SK-N-SH (cell line): ENCODE results near the gene NDUFC1. TPM values are rescaled to one million over a fixed set of nuclear protein-coding genes. Genes with fewer than 3 reads are reported as not detected.

Source experiments
- CTCF ChIA-PET: fragments of 300-600, 350-600 bp; formaldehyde crosslinking; extraction: SDS; loops from one replicate; lab custom pipeline; 2021; lab: Yijun Ruan, JAX
- POLR2A ChIA-PET: fragments of 350-600 bp; sonication (Branson Sonifier 250); formaldehyde crosslinking; extraction: SDS; loops from one replicate; lab custom pipeline; 2020; ENCODE audit warnings: antibody characterized with exemption, inconsistent platforms; lab: Yijun Ruan, JAX
- DNase-seq: peaks from one replicate; pipeline ENCODE4 v3.0.0; 2012
- H2AFZ ChIP-seq: fragments of 200-600 bp; sonication (generic); 2 replicates; pipeline ENCODE4 v1.8.1; 2016; ENCODE audit warnings: antibody characterized with exemption, mild to moderate bottlenecking, low read depth
- H3F3A ChIP-seq: fragments of 200-600 bp; sonication (generic); replicated peaks from 2 replicates; pipeline ENCODE3; 2016; ENCODE audit warnings: antibody characterized with exemption, mild to moderate bottlenecking; ENCODE audit not compliant: insufficient read depth
- H3K27ac ChIP-seq, 2 experiments: fragments of 200-500 bp in 1 of 2; fragments of 200-600 bp in 1 of 2; sonication (Bioruptor generic) in 1 of 2; sonication (generic), shearing (Covaris generic) in 1 of 2; 2 replicates each; pipeline versions ENCODE4 v1.5.1 to v1.6.1; 2014 to 2016; ENCODE audit warnings: low read depth in 2 of 2, inconsistent platforms in 1 of 2, low read length in 1 of 2, mild to moderate bottlenecking in 1 of 2, mixed read lengths in 1 of 2
- H3K27me3 ChIP-seq: fragments of 200-600 bp; sonication (generic), shearing (Covaris generic); 2 replicates; pipeline ENCODE4 v1.6.1; 2016; ENCODE audit warnings: mixed run types; ENCODE audit not compliant: insufficient read depth
- H3K36me3 ChIP-seq, 2 experiments: fragments of 200-500 bp in 1 of 2; fragments of 200-600 bp in 1 of 2; sonication (Bioruptor generic) in 1 of 2; sonication (generic) in 1 of 2; replicated peaks in 1 of 2; 2 replicates each; pipeline versions ENCODE3 to v1.5.1; 2014 to 2016; ENCODE audit warnings: low read length in 1 of 2, mild to moderate bottlenecking in 1 of 2; ENCODE audit not compliant: insufficient read depth in 2 of 2, control insufficient read depth in 1 of 2
- H3K4me1 ChIP-seq, 2 experiments: fragments of 200-500 bp in 1 of 2; fragments of 200-600 bp in 1 of 2; sonication (Bioruptor generic) in 1 of 2; sonication (generic), shearing (Covaris generic) in 1 of 2; 2 replicates each; pipeline versions ENCODE4 v1.5.1 to v1.6.1; 2014 to 2016; ENCODE audit warnings: low read depth in 1 of 2, low read length in 1 of 2, mixed run types in 1 of 2; ENCODE audit not compliant: insufficient read depth in 2 of 2, control insufficient read depth in 1 of 2
- H3K4me2 ChIP-seq: fragments of 200-600 bp; sonication (generic), shearing (Covaris generic); 2 replicates; pipeline ENCODE4 v1.6.1; 2017; ENCODE audit warnings: mixed run types
- H3K4me3 ChIP-seq, 2 experiments: fragments of 200-500 bp in 1 of 2; fragments of 200-600 bp in 1 of 2; sonication (Bioruptor generic) in 1 of 2; sonication (generic), shearing (Covaris generic) in 1 of 2; 2 replicates each; pipeline versions ENCODE4 v1.5.1 to v1.8.1; 2014 to 2016; ENCODE audit warnings: low read depth in 2 of 2, inconsistent platforms in 1 of 2, low read length in 1 of 2, mild to moderate bottlenecking in 1 of 2, mixed read lengths in 1 of 2, moderate library complexity in 1 of 2
- H3K79me2 ChIP-seq: fragments of 200-600 bp; sonication (generic); 2 replicates; pipeline ENCODE4 v1.8.1; 2017; ENCODE audit warnings: mild to moderate bottlenecking; ENCODE audit not compliant: insufficient read depth
- H3K9ac ChIP-seq: fragments of 200-600 bp; sonication (generic); 2 replicates; pipeline ENCODE4 v1.6.1; 2017; ENCODE audit warnings: mixed run types
- H3K9me2 ChIP-seq: fragments of 200-600 bp; sonication (generic); 2 replicates; pipeline ENCODE4 v1.6.1; 2017; ENCODE audit warnings: mixed run types
- H3K9me3 ChIP-seq: fragments of 200-600 bp; sonication (generic); 2 replicates; pipeline ENCODE4 v1.6.1; 2017; ENCODE audit warnings: mixed run types, mild to moderate bottlenecking, moderate library complexity
- H4K20me1 ChIP-seq: fragments of 200-600 bp; sonication (generic); 2 replicates; pipeline ENCODE4 v1.6.1; 2017; ENCODE audit warnings: mild to moderate bottlenecking, mixed run types; ENCODE audit not compliant: insufficient read depth
- ELF1 ChIP-seq: IDR thresholded peaks from 2 replicates; pipeline ENCODE4 v1.4.0; 2012
- EP300 ChIP-seq, 2 experiments: IDR thresholded peaks; 2 replicates each; pipeline versions ENCODE4 v1.4.0 to v1.6.1; 2012; ENCODE audit warnings: borderline replicate concordance in 1 of 2, low read depth in 1 of 2, low read length in 1 of 2
- EZH2phosphoT487 ChIP-seq: fragments of 200-600 bp; sonication (generic); IDR thresholded peaks from 2 replicates; pipeline ENCODE4 v1.6.1; 2017; ENCODE audit warnings: low read depth, mixed run types, mild to moderate bottlenecking, antibody characterized with exemption, moderate library complexity, borderline replicate concordance
- FOXJ3 ChIP-seq: sonication (generic); formaldehyde crosslinking; IDR thresholded peaks from 2 replicates; pipeline ENCODE4 v1.5.1; 2020; ENCODE audit warnings: mild to moderate bottlenecking, missing genetic modification reagents
- FOXM1 ChIP-seq: IDR thresholded peaks from 2 replicates; pipeline ENCODE4 v1.4.0; 2012; ENCODE audit warnings: low read depth, mild to moderate bottlenecking
- GABPA ChIP-seq: IDR thresholded peaks from 2 replicates; pipeline ENCODE4 v1.4.0; 2012; ENCODE audit warnings: low read depth, mild to moderate bottlenecking
- JUND ChIP-seq: IDR thresholded peaks from 2 replicates; pipeline ENCODE4 v1.4.0; 2012
- MXI1 ChIP-seq: IDR thresholded peaks from 2 replicates; pipeline ENCODE4 v1.6.1; 2012; ENCODE audit warnings: mild to moderate bottlenecking, low read depth, low read length, improper control_type of control experiment
- NFIC ChIP-seq: IDR thresholded peaks from 2 replicates; pipeline ENCODE4 v1.4.0; 2012; ENCODE audit warnings: borderline replicate concordance
- NRF1 ChIP-seq: IDR thresholded peaks from 2 replicates; pipeline ENCODE4 v1.6.1; 2012; ENCODE audit warnings: low read depth, mild to moderate bottlenecking, low read length
- POLR2AphosphoS5 ChIP-seq: IDR thresholded peaks from 2 replicates; pipeline ENCODE4 v1.6.1; 2012; ENCODE audit warnings: low read depth, low read length
- RAD21 ChIP-seq: IDR thresholded peaks from 2 replicates; pipeline ENCODE4 v1.6.1; 2012; ENCODE audit warnings: mild to moderate bottlenecking, low read length
- RCOR1 ChIP-seq: fragments of 150-350 bp; IDR thresholded peaks from 2 replicates; pipeline ENCODE4 v1.6.1; 2017; ENCODE audit warnings: antibody characterized with exemption, low read length
- RFX5 ChIP-seq: IDR thresholded peaks from 2 replicates; pipeline ENCODE4 v1.6.1; 2012; ENCODE audit warnings: mild to moderate bottlenecking, improper control_type of control experiment, low read length
- SIN3A ChIP-seq: IDR thresholded peaks from 2 replicates; pipeline ENCODE4 v1.6.1; 2012; ENCODE audit warnings: low read depth, mild to moderate bottlenecking, low read length, moderate library complexity, borderline replicate concordance
- SMC3 ChIP-seq: IDR thresholded peaks from 2 replicates; pipeline ENCODE4 v1.6.1; 2012; ENCODE audit warnings: low read depth, low read length, improper control_type of control experiment
- TAF1 ChIP-seq: IDR thresholded peaks from 2 replicates; pipeline ENCODE4 v1.6.1; 2012; ENCODE audit warnings: low read depth, mild to moderate bottlenecking, low read length, moderate library complexity, borderline replicate concordance
- TCF12 ChIP-seq: IDR thresholded peaks from 2 replicates; pipeline ENCODE4 v1.4.0; 2012
- YY1 ChIP-seq: IDR thresholded peaks from 2 replicates; pipeline ENCODE4 v1.4.0; 2012; ENCODE audit warnings: low read depth, mild to moderate bottlenecking
- WGBS: methylation state at CpG from one replicate; pipeline ENCODE4 v1.1.6; 2017; ENCODE audit warnings: low lambda C conversion rate; 5-methylcytosine and 5-hydroxymethylcytosine counted together
- polyA plus RNA-seq, 3 experiments: library from polyadenylated mRNA; depleted of rRNA; stranded (reverse); fragments of >200 nt; gene quantifications; 2 replicates each; pipeline ENCODE4 v1.2.3, GENCODE V29; 2012
- TF ChIP-seq, protein P1 (sequence below): IDR thresholded peaks from 2 replicates; pipeline ENCODE4; 2012
- TF ChIP-seq, protein P2 (sequence below): IDR thresholded peaks from 2 replicates; pipeline ENCODE4 v1.4.0; 2012; ENCODE audit warnings: low read depth
- TF ChIP-seq, protein P3 (sequence below): IDR thresholded peaks from 2 replicates; pipeline ENCODE4 v1.4.0; 2012; ENCODE audit warnings: low read depth, borderline replicate concordance
- TF ChIP-seq, protein P4 (sequence below): IDR thresholded peaks from 2 replicates; pipeline ENCODE4 v1.4.0; 2012; ENCODE audit warnings: low read depth, borderline replicate concordance
- TF ChIP-seq, protein P5 (sequence below): fragments of 150-350 bp; IDR thresholded peaks from 2 replicates; pipeline ENCODE4 v1.6.1; 2017; ENCODE audit warnings: antibody characterized with exemption, low read length, low read depth, borderline replicate concordance
- TF ChIP-seq, protein P6 (sequence below): IDR thresholded peaks from 2 replicates; pipeline ENCODE4 v1.6.1; 2012; ENCODE audit warnings: mild to moderate bottlenecking, low read depth, low read length, moderate library complexity
- TF ChIP-seq, protein P7 (sequence below): fragments of 150-350 bp; IDR thresholded peaks from 2 replicates; pipeline ENCODE4 v1.6.1; 2016; ENCODE audit warnings: mild to moderate bottlenecking, low read depth, low read length

NDUFC1 gene
- polyA plus RNA-seq, 1 of the 3 experiments (the other 2 are of a cell fraction): 101 TPM

DNA sequence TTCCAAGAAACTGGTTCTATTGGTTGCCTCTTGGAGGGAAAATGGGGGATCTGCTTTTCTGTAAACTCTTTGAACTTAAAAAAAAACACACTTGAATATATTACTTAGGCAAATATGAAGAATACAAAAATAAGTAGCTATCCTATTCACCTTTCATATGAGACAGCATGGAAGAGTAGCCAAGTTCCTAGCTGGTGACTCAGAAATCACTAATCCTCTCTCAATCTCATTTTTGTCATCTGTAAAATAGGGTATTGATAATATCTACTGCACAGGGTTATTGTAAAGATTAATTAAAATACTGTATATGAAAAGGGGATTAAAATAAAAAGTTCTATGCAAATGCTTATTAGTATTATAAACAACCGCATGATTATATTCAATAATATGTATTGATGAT is 35.0 kb downstream of the NDUFC1 start:
- 94% methylated on average over 1 of the region's 1 CpG for WGBS
- no peaks in the 10 kb centered on the region for H4K20me1 ChIP-seq
- no peaks in the 10 kb centered on the region for H3K36me3 ChIP-seq
- POLR2A ChIA-PET: no interaction called here
- peaks cover 32% of the 10 kb centered on the region for H3F3A ChIP-seq
- H3K4me2 ChIP-seq: peak overlapping the region; percentile 74
- DNase-seq: no peak
- H3K4me1 ChIP-seq: peaks cover 8 to 20% of the 10 kb centered on the region in 2 experiments
- peak overlapping the region; percentile 79 to 84; a peak in 3 of 4 replicates for H3K27ac ChIP-seq
- H3K4me3 ChIP-seq: no peak overlapping the region; a peak in 1 of 4 replicates
- no peaks in the 10 kb centered on the region for H3K27me3 ChIP-seq
- no peaks in the 10 kb centered on the region for H3K9me3 ChIP-seq
- H2AFZ ChIP-seq: peak overlapping the region; percentile 90; the same call in 1 of the 2 replicates
- no peaks in the 10 kb centered on the region for H3K9me2 ChIP-seq
- no peaks in the 10 kb centered on the region for H3K79me2 ChIP-seq
- H3K9ac ChIP-seq: no peak overlapping the region
- CTCF ChIA-PET: interaction anchor here (0.7 to 3.3 kb wide), 4 partner anchors 11 to 29 kb away, joined by 3 to 11 read pairs (median 6); no protein-coding TSS in a partner anchor
- TF ChIP-seq EP300 (IDR thresholded peaks at IDR 0.05; ENCODE audit: borderline replicate concordance in 1 of 2, low read depth in 1 of 2, low read length in 1 of 2): no peak
- TF ChIP-seq, protein P1, sequence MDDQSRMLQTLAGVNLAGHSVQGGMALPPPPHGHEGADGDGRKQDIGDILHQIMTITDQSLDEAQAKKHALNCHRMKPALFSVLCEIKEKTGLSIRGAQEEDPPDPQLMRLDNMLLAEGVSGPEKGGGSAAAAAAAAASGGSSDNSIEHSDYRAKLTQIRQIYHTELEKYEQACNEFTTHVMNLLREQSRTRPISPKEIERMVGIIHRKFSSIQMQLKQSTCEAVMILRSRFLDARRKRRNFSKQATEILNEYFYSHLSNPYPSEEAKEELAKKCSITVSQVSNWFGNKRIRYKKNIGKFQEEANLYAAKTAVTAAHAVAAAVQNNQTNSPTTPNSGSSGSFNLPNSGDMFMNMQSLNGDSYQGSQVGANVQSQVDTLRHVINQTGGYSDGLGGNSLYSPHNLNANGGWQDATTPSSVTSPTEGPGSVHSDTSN: peak; percentile 51
- TF ChIP-seq, protein P2, sequence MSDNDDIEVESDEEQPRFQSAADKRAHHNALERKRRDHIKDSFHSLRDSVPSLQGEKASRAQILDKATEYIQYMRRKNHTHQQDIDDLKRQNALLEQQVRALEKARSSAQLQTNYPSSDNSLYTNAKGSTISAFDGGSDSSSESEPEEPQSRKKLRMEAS: no peak
- TF ChIP-seq YY1: no peak
- TF ChIP-seq, protein P3, sequence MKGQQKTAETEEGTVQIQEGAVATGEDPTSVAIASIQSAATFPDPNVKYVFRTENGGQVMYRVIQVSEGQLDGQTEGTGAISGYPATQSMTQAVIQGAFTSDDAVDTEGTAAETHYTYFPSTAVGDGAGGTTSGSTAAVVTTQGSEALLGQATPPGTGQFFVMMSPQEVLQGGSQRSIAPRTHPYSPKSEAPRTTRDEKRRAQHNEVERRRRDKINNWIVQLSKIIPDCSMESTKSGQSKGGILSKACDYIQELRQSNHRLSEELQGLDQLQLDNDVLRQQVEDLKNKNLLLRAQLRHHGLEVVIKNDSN: no peak
- TF ChIP-seq EZH2phosphoT487: no peak
- TF ChIP-seq JUND: peak; percentile 61
- TF ChIP-seq TAF1: no peak
- TF ChIP-seq ELF1: no peak
- no peak for TF ChIP-seq NRF1
- TF ChIP-seq, protein P4, sequence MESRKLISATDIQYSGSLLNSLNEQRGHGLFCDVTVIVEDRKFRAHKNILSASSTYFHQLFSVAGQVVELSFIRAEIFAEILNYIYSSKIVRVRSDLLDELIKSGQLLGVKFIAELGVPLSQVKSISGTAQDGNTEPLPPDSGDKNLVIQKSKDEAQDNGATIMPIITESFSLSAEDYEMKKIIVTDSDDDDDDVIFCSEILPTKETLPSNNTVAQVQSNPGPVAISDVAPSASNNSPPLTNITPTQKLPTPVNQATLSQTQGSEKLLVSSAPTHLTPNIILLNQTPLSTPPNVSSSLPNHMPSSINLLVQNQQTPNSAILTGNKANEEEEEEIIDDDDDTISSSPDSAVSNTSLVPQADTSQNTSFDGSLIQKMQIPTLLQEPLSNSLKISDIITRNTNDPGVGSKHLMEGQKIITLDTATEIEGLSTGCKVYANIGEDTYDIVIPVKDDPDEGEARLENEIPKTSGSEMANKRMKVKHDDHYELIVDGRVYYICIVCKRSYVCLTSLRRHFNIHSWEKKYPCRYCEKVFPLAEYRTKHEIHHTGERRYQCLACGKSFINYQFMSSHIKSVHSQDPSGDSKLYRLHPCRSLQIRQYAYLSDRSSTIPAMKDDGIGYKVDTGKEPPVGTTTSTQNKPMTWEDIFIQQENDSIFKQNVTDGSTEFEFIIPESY: no peak
- no peak for TF ChIP-seq RCOR1
- TF ChIP-seq, protein P5, sequence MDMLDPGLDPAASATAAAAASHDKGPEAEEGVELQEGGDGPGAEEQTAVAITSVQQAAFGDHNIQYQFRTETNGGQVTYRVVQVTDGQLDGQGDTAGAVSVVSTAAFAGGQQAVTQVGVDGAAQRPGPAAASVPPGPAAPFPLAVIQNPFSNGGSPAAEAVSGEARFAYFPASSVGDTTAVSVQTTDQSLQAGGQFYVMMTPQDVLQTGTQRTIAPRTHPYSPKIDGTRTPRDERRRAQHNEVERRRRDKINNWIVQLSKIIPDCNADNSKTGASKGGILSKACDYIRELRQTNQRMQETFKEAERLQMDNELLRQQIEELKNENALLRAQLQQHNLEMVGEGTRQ: no peak
- TF ChIP-seq FOXM1: no peak
- TF ChIP-seq, protein P6, sequence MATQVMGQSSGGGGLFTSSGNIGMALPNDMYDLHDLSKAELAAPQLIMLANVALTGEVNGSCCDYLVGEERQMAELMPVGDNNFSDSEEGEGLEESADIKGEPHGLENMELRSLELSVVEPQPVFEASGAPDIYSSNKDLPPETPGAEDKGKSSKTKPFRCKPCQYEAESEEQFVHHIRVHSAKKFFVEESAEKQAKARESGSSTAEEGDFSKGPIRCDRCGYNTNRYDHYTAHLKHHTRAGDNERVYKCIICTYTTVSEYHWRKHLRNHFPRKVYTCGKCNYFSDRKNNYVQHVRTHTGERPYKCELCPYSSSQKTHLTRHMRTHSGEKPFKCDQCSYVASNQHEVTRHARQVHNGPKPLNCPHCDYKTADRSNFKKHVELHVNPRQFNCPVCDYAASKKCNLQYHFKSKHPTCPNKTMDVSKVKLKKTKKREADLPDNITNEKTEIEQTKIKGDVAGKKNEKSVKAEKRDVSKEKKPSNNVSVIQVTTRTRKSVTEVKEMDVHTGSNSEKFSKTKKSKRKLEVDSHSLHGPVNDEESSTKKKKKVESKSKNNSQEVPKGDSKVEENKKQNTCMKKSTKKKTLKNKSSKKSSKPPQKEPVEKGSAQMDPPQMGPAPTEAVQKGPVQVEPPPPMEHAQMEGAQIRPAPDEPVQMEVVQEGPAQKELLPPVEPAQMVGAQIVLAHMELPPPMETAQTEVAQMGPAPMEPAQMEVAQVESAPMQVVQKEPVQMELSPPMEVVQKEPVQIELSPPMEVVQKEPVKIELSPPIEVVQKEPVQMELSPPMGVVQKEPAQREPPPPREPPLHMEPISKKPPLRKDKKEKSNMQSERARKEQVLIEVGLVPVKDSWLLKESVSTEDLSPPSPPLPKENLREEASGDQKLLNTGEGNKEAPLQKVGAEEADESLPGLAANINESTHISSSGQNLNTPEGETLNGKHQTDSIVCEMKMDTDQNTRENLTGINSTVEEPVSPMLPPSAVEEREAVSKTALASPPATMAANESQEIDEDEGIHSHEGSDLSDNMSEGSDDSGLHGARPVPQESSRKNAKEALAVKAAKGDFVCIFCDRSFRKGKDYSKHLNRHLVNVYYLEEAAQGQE: no peak
- TF ChIP-seq SIN3A: no peak
- no peak for TF ChIP-seq SMC3
- no peak for TF ChIP-seq TCF12
- no peak for TF ChIP-seq RFX5
- TF ChIP-seq FOXJ3 (CRISPR knock-in tag): no peak
- TF ChIP-seq, protein P7, sequence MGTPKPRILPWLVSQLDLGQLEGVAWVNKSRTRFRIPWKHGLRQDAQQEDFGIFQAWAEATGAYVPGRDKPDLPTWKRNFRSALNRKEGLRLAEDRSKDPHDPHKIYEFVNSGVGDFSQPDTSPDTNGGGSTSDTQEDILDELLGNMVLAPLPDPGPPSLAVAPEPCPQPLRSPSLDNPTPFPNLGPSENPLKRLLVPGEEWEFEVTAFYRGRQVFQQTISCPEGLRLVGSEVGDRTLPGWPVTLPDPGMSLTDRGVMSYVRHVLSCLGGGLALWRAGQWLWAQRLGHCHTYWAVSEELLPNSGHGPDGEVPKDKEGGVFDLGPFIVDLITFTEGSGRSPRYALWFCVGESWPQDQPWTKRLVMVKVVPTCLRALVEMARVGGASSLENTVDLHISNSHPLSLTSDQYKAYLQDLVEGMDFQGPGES: no peak
- TF ChIP-seq POLR2AphosphoS5: no peak
- peak; percentile 56; the same call in 1 of the 2 replicates for TF ChIP-seq NFIC
- no peak for TF ChIP-seq MXI1
- TF ChIP-seq RAD21: no peak
- no peak for TF ChIP-seq GABPA
